ENCODE measurements around the gene ATP1B2.

The ATP1B2 gene

DNA sequence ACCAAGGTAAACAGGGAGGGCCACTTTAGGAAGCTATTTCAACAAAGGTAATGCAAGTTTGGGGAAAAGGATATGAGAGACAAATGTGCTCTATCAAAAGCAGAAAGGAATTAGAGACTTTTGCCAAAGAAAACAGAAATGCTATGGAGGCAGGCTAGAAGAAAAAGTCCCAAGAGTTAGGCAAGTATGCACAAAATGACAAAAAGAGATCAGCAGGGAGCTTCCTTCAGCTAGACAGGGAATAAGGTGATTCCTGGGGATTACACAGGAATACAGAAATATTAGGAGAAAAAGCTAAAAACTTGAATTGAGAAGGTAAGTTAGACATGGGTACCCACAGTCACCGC is 38.5 kb upstream of the ATP1B2 start:
- TF ChIP-seq CREB1 (IDR thresholded peaks at IDR 0.05; ENCODE audit: low read depth) (no peak), TAF1 (IDR thresholded peaks at IDR 0.05; ENCODE audit: low read depth) (no peak), NFIC (IDR thresholded peaks at IDR 0.05) (no peak), EGR1 (IDR thresholded peaks at IDR 0.05) (no peak)
- TF ChIP-seq, protein P1, sequence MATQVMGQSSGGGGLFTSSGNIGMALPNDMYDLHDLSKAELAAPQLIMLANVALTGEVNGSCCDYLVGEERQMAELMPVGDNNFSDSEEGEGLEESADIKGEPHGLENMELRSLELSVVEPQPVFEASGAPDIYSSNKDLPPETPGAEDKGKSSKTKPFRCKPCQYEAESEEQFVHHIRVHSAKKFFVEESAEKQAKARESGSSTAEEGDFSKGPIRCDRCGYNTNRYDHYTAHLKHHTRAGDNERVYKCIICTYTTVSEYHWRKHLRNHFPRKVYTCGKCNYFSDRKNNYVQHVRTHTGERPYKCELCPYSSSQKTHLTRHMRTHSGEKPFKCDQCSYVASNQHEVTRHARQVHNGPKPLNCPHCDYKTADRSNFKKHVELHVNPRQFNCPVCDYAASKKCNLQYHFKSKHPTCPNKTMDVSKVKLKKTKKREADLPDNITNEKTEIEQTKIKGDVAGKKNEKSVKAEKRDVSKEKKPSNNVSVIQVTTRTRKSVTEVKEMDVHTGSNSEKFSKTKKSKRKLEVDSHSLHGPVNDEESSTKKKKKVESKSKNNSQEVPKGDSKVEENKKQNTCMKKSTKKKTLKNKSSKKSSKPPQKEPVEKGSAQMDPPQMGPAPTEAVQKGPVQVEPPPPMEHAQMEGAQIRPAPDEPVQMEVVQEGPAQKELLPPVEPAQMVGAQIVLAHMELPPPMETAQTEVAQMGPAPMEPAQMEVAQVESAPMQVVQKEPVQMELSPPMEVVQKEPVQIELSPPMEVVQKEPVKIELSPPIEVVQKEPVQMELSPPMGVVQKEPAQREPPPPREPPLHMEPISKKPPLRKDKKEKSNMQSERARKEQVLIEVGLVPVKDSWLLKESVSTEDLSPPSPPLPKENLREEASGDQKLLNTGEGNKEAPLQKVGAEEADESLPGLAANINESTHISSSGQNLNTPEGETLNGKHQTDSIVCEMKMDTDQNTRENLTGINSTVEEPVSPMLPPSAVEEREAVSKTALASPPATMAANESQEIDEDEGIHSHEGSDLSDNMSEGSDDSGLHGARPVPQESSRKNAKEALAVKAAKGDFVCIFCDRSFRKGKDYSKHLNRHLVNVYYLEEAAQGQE (IDR thresholded peaks at IDR 0.05; ENCODE audit: low read depth) = no peak

GRCh38 chr17:7613769-7614424 is 36.8 kb upstream of the ATP1B2 start:
- TF ChIP-seq YY1 (IDR thresholded peaks at IDR 0.05; ENCODE audit: low read depth) (no peak), CREB1 (IDR thresholded peaks at IDR 0.05; ENCODE audit: low read depth) (no peak), EP300 (IDR thresholded peaks at IDR 0.05; ENCODE audit: borderline replicate concordance) (no peak)

GRCh38 chr17:7614425-7615264 is 36.1 kb upstream of the ATP1B2 start, which contains the start of gene FXR2:
TSS of gene FXR2 (minus strand) at chr17:7614897. CDS start at chr17:7614532, 365 bp downstream.
- TF ChIP-seq EP300 (IDR thresholded peaks at IDR 0.05; ENCODE audit: borderline replicate concordance) (no peak), FOXM1 (IDR thresholded peaks at IDR 0.05; ENCODE audit: borderline replicate concordance, low read depth) (no peak), EGR1 (IDR thresholded peaks at IDR 0.05) (peak; percentile 64), TEAD4 (IDR thresholded peaks at IDR 0.05) (peak; percentile 14), CREB1 (IDR thresholded peaks at IDR 0.05; ENCODE audit: low read depth) (0 out of 2 replicates have a peak, but pooled peaks have one; percentile 50), RAD21 (IDR thresholded peaks at IDR 0.05; ENCODE audit: low read depth) (no peak), TAF1 (IDR thresholded peaks at IDR 0.05; ENCODE audit: low read depth) (no peak; the same call in 1 of the 2 replicates), USF1 (IDR thresholded peaks at IDR 0.05) (no peak; the same call in 1 of the 2 replicates), YY1 (IDR thresholded peaks at IDR 0.05; ENCODE audit: low read depth) (no peak), TCF12 (IDR thresholded peaks at IDR 0.05; ENCODE audit: low read depth) (no peak), NFIC (IDR thresholded peaks at IDR 0.05) (no peak), CEBPB (IDR thresholded peaks at IDR 0.05) (no peak), ZBTB7A (IDR thresholded peaks at IDR 0.05; ENCODE audit: low read depth) (peak; percentile 81)
- TF ChIP-seq, protein P1 (IDR thresholded peaks at IDR 0.05; ENCODE audit: low read depth) = no peak
- TF ChIP-seq, protein P2, sequence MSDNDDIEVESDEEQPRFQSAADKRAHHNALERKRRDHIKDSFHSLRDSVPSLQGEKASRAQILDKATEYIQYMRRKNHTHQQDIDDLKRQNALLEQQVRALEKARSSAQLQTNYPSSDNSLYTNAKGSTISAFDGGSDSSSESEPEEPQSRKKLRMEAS (IDR thresholded peaks at IDR 0.05) = peak; percentile 29

GRCh38 chr17:7615265-7615747 is 35.4 kb upstream of the ATP1B2 start:
- TF ChIP-seq FOXM1 (IDR thresholded peaks at IDR 0.05; ENCODE audit: borderline replicate concordance, low read depth) (no peak), YY1 (IDR thresholded peaks at IDR 0.05; ENCODE audit: low read depth) (no peak), ZBTB7A (IDR thresholded peaks at IDR 0.05; ENCODE audit: low read depth) (no peak), EP300 (IDR thresholded peaks at IDR 0.05; ENCODE audit: borderline replicate concordance) (no peak), RAD21 (IDR thresholded peaks at IDR 0.05; ENCODE audit: low read depth) (no peak), TAF1 (IDR thresholded peaks at IDR 0.05; ENCODE audit: low read depth) (no peak)
- TF ChIP-seq, protein P1 (IDR thresholded peaks at IDR 0.05; ENCODE audit: low read depth) = no peak
- TF ChIP-seq, protein P2 (IDR thresholded peaks at IDR 0.05) = peak; percentile 42; the same call in 1 of the 2 replicates

Measured in Ishikawa (cell line).